Subcutaneous adipose tissue (tissue), 4 donors: ENCODE measurements around the gene SEC16A. TPM values are rescaled to one million over a fixed set of nuclear protein-coding genes. Genes with fewer than 3 reads are reported as not detected.

Experiments
- total RNA-seq, 4 donors: library from RNA; depleted of rRNA; stranded (reverse); fragments of >200 nt; gene quantifications; one replicate each; pipeline ENCODE4 v1.1.0, GENCODE V29; 2016
- TF ChIP-seq, protein P1 (sequence below): fragments of 450-650 bp; IDR thresholded peaks from one replicate; pipeline ENCODE4 v1.5.1; 2016; ENCODE audit warnings: low read depth, mild to moderate bottlenecking, control low read depth, antibody characterized with exemption, moderate library complexity

Gene SEC16A
- total RNA-seq, 4 donors from 2014 or later = 39.0 to 65.4 (median 52.9) TPM

DNA sequence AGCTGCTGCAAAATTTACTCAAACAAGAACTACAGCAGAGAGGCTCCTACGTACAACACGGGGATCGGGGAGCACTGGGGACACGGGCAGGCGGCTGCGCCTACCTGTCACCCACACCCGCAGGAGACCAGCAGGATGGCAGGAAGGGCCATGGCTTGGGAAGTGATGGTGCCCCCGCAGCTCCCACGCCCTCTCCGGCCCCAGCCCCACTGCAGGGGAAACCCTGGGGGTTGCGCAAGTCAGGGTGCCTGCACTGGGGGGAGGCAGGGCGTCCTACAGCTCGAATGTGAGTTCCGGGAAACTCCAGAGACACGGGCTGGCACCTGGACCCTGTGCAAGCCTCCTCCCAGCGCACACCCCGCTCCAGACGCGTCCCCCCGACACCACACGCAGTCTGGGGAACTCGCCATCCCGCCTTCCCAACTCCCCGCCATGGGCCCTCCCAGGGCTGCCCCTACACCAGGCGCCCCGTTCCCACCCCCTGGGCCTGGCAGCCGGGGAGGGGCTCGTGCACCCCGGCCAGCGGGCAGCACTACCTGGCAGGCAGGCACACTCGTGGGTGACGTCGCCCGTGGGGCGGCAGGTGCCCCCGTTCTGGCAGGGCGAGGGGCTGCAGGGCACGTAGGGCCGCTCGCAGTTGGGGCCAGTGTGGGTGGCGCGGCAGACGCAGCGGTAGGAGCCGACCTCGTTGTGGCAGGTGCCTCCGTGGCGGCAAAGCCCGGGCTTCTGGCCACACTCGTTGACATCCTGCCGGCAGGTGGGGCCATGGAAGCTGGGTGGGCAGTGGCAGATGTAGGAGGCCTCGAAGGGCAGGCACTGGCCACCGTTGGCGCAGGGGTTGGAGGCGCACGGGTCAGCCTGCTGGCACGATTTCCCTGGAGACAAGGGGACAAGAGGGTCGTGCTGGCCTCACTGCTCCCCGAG lies 39.7 kb upstream of the SEC16A start:
- TF ChIP-seq, protein P1, sequence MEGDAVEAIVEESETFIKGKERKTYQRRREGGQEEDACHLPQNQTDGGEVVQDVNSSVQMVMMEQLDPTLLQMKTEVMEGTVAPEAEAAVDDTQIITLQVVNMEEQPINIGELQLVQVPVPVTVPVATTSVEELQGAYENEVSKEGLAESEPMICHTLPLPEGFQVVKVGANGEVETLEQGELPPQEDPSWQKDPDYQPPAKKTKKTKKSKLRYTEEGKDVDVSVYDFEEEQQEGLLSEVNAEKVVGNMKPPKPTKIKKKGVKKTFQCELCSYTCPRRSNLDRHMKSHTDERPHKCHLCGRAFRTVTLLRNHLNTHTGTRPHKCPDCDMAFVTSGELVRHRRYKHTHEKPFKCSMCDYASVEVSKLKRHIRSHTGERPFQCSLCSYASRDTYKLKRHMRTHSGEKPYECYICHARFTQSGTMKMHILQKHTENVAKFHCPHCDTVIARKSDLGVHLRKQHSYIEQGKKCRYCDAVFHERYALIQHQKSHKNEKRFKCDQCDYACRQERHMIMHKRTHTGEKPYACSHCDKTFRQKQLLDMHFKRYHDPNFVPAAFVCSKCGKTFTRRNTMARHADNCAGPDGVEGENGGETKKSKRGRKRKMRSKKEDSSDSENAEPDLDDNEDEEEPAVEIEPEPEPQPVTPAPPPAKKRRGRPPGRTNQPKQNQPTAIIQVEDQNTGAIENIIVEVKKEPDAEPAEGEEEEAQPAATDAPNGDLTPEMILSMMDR = no peak

DNA sequence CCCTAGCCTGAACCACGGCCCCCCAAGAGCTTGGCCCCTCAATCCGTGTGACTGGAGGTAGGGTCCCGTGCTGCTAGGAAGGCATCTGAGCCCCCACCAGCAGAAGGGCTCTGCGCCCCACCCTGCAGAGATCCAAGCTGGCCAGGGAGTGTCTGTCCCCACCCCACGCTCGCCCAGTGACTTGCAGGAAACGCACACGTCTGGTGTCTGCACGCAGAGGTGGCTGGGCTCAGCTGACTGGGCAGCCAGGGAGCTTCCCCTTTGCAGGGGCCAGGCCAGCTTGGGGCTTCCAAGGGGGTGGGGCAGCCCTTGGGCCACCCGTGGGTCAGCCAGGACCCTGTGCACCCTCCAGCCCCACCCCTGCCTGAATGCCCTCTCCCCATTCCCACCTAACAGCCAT lies 38.7 kb upstream of the SEC16A start:
- TF ChIP-seq, protein P1 = no peak

DNA sequence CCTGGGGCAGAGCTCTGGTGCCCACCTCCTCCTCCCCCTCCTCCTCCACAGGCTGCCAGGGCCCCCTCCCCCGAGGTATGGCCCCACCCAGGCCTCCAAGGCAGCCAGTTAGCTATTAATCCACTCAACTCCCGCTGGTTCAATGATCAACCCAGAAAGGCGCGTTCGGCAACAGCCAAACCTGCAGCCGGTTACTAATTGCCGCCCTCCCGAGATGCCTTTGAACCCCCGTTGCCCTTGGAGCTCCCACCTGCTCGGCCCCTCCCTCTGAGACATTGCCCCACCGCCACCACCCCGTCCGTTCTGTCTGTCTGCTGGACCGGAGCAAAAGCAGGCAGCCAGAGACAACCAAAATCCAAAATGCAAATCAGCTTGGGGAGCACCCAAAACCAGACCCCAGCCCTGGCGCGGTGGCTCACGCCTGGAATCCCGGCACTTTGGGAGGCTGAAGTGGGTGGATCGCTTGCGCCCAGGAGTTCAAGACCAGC lies 37.3 kb upstream of the SEC16A start:
- TF ChIP-seq, protein P1 = no peak

DNA sequence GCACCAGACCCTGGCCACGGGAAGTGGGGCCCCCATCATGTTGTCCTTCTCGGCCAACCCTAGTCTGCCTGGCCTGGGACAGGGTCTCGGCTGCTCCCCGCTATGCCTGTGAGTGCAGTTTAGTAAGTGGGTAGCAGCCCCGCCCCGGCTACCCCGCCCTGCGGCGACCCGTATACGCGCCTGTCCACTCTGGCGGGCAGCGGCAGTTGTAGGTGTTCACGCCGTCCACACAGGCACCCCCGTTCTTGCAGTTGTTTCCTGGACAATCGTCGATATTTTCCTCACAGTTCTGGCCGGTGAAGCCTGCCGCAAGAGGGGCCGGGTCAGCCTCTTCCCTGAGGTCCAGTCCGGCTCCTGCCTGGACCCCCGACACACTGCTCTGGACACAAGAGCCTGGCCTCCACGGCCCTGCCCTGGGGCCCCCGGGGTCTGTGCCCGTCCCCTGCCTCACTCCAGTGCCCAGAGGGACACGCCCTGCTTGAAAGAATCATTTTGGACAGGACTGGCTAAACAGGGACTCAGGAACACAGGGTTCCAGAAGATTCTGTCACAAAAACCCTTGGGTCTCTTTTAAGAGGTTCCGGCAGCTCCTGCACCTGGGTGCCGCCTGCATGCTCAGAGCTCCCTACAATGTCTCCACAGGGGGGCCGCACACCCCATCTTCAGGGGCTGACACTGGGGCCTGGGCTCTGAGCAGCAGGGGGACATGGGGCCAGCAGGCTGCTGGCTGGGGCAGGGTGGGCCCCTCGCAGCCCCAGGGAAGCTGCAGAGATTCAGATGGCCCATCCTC lies 36.6 kb upstream of the SEC16A start:
- TF ChIP-seq, protein P1 = no peak

DNA sequence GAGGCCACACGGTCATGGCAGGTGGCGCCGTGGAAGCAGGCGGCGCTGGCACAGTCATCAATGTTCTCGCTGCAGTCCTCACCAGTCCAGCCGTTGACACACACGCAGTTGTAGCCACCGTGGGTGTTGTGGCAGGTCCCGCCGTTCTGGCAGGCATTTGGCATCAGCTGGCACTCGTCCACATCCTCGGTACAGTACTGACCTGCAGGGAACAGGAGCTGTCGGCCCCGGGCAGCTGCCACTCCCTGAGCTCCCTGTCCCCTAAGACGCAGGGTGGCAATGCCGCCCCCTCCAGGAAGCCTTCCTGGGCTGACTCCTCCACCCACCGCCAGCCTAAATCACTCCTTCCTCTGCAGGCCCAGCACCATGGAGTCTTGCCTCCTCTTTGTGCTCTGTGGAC lies 35.8 kb upstream of the SEC16A start:
- TF ChIP-seq, protein P1 = no peak

DNA sequence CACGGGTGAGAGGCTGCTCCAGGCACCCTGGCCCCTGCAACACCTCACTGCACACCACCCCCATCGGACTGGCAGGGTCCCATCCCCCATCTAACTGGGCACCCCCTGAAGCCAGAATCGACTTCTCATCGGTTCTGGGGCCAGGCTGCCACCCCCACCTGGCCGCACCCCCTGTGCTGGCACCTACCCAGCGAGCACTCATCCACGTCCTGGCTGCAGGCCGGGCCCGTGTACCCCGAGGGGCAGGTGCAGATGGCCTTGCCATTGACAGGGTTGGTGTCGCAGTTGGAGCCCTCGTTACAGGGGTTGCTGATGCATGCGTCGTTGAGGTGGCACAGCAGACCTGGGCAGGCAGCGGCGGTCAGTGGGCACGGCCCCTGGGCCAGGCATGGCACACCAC lies 35.1 kb upstream of the SEC16A start:
- TF ChIP-seq, protein P1 = no peak

DNA sequence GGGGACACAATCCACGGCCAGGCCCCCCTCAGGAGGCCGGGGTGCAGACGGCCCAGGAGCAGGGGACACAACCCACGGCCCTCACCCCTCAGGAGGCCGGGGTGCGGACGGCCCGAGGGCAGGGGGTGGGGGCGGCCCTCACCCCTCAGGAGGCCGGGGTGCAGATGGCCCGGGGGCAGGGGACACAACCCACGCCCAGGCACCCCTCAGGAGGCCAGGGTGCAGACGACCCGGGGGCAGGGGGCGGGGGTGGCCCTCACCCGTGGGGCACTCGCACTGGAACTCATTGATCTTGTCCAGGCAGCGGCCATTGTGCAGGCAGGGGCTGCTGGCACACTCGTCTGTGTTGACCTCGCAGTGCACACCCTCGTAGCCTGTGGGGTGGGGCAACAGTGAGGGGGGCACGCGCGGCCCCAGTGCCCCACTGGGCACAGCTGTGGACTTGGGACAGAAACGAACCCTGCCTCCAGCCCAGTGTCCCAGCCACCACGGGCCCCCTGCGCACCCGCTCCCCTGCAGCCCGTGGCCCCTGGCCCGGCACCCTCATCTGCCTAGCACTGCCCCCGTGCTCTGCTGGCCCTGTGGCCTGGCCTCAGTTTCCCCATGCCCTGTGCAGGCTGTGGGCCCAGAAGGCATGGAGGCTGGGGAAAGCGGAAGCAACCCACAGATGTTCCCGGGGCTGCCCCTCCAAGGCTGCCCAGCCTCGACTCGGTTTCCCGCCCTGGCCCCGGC lies 34.3 kb upstream of the SEC16A start:
- TF ChIP-seq, protein P1 = no peak
